SW480 (cell line): ENCODE results near the gene VWA1.
A peak's percentile ranks its signal among the peaks of the same experiment; 100 is the strongest.
"Not testable (repeated sequence)": the region's sequence is repeated elsewhere in the genome, so short reads cannot be mapped to it uniquely, and the experiment has no call there.

Source experiments
- DNase-seq: peaks from one replicate; pipeline ENCODE4 v3.0.0-alpha.2; 2016; ENCODE audit warnings: low spot score

Gene VWA1

GRCh38 chr1:1435911-1436629 is 580 bp downstream of the VWA1 start:
- no peak for DNase-seq

GRCh38 chr1:1436630-1437032 is 1.1 kb downstream of the VWA1 start:
- DNase-seq = no peak

DNA sequence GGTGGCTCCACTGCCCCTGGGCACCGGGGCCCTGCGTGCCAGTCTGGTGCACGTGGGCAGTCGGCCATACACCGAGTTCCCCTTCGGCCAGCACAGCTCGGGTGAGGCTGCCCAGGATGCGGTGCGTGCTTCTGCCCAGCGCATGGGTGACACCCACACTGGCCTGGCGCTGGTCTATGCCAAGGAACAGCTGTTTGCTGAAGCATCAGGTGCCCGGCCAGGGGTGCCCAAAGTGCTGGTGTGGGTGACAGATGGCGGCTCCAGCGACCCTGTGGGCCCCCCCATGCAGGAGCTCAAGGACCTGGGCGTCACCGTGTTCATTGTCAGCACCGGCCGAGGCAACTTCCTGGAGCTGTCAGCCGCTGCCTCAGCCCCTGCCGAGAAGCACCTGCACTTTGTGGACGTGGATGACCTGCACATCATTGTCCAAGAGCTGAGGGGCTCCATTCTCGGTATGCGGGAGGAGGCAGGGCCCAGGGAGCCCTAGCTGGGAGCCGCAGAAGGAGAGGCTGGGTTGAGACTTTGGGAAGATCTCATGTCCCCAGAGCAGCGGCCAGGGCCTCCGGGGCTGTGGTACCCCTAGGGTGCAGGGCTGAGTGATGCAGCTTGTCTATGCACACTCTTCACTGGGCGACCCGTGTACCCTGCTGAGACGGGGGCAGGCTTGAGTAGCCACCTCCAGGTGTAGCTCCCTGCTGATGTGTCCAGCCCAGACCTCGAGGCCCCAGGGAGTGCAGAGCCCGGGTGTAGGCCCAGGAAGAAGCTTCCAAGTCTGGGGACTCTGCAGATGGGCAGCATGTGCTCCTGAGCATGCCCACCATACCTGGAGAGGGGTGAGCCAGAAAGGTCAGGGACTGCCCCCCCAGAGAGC is 1.8 kb downstream of the VWA1 start:
- no peak for DNase-seq

GRCh38 chr1:1437904-1438376 is 2.5 kb downstream of the VWA1 start:
- peak; percentile 70 for DNase-seq

DNA sequence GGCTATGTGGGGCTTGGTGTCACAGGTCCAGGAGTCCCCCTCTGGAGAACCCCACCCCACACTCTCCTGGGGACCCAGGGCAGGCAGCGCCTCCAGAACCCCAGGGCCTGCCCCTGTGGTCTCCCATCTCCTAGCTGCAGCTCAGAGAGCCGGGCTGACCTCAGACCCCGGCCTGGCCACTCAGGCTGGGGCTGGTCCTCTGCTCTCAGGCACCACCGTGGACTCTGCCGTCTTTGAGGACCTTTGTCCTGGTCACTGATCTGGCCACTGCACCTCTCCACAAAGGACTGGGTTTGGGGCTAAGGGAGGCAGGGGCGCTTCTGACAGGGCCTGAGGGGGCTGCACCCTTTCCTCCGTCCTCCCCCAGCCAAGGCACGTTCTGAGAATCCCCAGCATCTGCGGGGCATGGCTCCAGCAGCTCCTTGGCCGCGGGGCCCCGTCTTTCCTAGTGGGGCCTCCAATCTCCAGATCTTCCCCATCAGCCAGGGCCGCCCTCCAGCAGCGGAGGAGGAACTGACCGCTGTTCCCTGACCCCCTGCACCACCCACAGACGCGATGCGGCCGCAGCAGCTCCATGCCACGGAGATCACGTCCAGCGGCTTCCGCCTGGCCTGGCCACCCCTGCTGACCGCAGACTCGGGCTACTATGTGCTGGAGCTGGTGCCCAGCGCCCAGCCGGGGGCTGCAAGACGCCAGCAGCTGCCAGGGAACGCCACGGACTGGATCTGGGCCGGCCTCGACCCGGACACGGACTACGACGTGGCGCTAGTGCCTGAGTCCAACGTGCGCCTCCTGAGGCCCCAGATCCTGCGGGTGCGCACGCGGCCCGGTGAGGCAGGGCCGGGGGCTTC is 3.3 kb downstream of the VWA1 start:
- no peak for DNase-seq

DNA sequence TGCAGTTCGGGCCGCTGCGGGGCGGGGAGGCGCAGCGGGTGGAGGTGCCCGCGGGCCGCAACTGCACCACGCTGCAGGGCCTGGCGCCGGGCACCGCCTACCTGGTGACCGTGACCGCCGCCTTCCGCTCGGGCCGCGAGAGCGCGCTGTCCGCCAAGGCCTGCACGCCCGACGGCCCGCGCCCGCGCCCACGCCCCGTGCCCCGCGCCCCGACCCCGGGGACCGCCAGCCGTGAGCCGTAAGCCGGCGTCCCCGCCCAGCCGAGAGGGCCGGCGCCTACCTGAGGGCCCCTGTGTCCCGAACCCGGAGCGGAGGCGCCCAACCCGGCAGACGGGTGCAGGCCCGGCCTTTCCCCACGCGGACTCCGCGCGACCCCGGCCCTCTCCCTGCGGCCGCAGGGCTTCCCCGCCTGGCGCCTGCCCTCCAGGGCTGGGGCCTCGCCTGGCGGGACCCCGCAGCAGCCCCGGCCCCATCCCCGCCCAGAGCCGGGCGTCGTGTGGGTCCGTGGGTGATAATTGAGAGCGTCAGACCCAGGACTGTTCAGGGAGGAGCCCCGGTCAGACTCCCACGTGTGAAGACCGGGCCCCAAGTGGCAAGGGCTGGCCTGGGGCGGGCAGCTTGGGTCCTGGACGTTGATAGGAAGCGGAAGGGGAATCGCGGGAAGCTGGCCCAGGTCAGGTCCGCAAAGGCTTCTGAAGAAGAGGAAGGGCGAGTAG is 4.2 kb downstream of the VWA1 start:
- DNase-seq = no peak

- DNase-seq = no peak
These were observed 4.9 kb downstream of the VWA1 start for GRCh38 chr1:1440262-1441001.

- no peak for DNase-seq
These were observed 5.8 kb downstream of the VWA1 start for GRCh38 chr1:1441002-1441888.

DNA sequence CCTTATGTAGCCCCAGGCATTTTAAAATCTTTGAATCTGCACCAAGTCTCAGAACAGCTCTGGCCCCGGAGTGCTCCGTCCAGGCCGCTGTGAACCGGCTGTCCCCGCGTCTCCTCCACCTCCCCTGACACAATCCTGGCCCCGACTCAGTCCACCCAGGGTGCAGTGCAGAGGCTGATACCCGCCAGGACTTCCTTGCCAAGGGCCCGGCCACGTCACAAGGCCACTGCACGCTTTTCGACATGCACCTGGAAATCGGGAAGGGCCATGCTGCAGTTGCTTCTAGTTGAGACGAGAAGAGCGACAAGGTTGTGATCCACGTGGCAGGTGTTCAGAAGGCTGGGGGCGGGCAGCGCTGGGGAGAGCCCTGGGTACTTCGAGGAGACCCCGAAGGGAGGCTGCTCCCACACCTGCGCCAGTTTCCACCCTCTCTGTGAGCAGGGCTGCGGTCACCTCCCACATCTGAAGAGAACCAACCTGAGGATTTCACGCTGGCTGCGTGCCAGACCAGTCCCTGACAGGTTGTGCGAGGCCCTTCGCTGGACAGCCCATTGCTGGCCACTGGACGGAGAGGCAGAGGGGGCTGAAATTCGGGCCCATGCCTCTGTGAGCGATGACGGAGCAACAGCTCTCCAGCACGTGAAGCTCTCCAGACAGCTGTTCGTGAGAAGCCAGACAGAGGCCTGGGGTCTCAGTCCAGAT is 6.7 kb downstream of the VWA1 start:
- DNase-seq = no peak

DNA sequence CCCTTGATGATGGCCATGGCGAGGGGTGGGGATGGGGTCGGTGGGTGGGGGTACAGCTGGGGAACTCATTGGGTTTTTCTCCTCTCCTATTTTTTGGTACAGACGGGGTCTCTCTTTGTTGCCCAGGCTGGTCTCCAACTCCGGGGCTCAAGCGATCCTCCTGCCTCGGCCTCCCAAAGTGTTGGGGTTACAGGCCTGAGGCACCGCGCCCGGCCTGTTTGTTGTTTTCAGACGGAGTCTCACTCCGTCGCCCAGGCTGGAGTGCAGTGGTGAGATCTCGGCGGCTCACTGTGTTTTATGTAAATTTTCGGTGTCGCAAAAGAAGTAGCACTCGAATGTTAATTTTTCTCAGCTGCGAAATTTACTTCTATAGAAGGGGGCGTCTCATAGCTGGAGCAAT is 11.1 kb downstream of the VWA1 start:
- DNase-seq = not testable (repeated sequence)

- DNase-seq = no peak
These were observed 13.7 kb downstream of the VWA1 start, which contains the start of gene ATAD3C for GRCh38 chr1:1449099-1449739. Gene ATAD3C, plus strand, starts transcription at chr1:1449689. Its CDS starts 995 bp downstream, at chr1:1450684.

- not testable (repeated sequence) for DNase-seq
These were observed 15.1 kb downstream of the VWA1 start for GRCh38 chr1:1450616-1451015.

DNA sequence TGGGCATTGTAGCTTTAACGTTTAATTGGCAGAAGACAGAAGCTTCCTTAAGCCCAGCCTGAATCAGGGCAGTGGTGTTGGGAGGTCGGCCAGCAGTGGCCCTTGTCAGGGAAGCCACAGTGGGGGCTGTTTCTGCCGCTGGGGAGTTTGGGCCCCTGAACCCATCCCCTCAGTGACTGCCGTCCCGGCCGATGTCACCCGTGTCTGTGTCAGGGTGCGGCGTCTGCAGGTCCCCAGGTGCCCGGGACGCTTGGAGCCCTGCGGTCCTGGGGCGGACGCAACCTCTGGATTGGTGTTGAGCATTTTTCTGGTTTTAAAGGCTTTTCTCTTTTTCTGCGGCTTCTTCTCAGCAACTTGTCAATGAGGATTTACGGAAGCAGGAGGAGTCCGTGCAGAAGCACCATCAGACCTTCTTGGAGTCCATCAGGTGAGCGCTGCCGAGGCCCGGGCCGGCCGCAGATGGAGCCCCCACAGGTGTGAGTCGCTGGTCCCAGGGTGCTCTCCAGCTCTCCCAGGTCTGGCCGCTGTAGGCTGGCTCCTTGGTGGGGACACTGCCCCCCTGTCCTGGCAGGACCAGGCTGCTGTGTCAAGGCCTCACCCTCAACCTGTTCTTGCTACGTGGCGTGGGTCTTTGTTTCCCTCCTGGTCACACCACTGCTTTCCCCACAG is 16.3 kb downstream of the VWA1 start:
- DNase-seq = no peak

DNA sequence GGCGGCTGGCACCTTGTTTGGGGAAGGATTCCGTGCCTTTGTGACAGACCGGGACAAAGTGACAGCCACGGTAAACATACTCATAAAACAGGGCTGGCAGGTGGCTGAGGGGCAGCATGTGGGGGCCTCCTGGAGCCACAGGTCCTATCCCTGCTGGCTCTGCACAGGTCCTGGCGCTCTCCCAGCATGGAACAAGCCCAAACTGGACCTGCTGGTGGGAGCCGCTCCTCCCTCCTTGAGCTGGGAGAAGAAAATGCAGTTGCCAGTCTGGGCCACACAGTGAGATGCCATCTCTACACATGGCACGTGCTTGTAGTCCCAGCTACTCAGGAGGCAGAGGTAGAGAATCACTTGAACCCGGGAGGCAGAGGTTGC is 16.9 kb downstream of the VWA1 start:
- not testable (repeated sequence) for DNase-seq

- DNase-seq = no peak
These were observed 17.4 kb downstream of the VWA1 start for GRCh38 chr1:1452882-1453281.

- not testable (repeated sequence) for DNase-seq
These were observed 19.0 kb downstream of the VWA1 start for GRCh38 chr1:1454286-1455056.

DNA sequence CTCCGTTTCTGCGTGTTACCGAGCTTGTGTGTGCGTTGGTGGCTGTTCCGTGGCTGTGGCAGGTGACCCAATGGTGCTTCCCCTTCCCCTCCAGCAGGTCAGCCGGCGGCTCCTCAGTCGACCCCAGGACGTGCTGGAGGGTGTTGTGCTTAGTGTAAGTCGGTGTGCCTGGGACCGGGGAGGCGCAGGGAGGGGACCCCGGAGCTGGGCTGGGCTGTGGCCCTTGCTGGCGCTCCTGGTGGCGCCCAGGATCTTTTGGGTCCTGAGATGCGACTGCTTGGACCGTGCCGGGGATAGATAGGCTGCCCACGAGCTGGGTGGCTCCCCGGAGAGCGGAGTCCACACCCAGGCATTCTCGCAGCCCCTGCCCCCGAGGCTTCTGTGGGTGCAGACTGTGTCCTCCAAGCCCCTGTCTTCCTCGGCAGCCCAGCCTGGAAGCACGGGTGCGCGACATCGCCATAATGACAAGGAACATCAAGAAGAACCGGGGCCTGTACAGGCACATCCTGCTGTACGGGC is 19.9 kb downstream of the VWA1 start:
- no peak for DNase-seq
